Inflammatory macrophage (primary cell): ENCODE data around the gene SPG11.

Source experiments
- DNase-seq, 2 donors: peaks; one replicate each; pipeline ENCODE4 v3.0.0-alpha.2; 2020 to 2022

SPG11 gene

GRCh38 chr15:44682211-44682610, 18.7 kb upstream of the SPG11 start:
- DNase-seq, result peak; percentile 75 to 81

DNA sequence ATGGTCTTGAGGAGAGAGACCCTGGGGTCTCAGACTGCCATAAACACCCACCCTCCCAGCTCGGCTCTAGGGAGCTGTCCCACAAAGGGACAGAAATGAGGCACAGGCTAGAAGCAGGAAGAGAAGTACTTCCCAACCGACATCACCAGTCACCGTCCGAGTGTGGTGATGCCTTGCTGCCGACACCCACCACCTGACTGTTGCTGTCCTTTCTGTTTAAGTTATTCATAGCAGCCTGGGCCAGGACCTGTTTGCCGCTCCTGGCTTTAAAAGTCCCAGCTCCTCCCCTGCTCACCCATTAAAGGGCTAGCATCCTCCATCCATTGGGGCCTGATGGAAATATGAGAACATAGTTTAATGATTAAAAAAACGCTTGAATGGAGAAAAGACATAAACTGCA, 13.2 kb upstream of the SPG11 start:
- peak in 1 of 2 donors; percentile 59 for DNase-seq

- DNase-seq, result no peak
Observed at GRCh38 chr15:44675911-44676310, 12.4 kb upstream of the SPG11 start.

DNA sequence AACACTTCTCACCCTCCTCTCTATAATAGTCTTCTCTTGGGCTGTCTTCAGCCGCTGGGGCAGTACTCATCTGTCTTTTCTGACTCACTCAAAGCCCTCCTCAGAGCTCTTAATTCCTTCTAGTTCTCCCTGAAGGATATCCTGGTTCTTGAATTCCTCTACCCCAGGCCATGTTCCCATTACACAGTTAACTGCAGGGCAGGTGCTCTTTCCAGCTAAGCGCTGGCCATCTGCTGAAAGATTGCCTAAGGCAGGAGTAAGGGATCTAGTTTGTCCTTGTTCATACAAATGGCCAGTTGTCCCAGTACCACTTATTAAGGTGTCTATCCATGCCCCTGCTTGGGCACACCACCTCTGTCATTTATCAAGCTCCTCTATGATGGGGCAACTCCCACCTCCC, 10.2 kb upstream of the SPG11 start:
- DNase-seq, result no peak

DNA sequence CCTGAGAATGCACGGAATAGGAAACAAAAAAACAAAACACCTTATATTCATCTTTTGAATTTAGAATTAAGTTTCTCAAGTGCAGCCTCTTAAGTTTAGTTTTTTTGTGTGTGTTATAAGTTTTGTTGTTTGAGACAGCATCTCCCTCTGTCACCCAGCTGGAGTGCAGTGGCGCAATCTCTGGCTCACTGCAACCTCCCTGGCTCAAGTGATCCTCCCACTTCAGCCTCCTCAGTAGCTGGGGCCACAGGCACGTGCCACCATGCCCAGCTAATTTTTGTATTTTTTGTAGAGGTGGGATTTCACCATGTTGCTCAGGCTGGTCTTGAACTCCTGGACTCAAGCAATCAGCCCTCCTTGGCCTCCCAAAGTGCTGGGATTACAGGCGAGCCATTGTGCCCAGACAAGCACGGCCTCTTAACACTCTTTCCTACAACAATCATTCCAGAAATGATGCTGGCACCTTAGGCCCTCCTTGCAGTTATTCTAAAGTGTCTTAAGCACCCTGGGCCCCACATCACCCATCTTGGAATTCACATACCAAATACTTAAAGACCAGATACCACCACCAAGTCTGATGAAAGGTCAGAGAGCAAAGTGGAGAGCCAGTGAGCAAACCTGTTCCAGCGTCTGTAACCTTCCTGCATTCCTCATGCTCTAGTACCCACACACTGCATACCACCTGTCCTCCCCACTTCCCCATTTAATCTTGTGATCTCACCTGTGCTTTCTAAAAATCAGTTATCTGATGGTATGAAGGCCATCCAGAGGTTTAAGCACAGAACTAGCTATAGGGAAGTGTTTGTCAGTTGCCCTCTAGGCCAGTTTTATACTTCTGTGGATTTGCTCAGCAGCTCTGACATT, 6.9 kb upstream of the SPG11 start:
- peak in 1 of 2 donors; percentile 6 for DNase-seq

DNA sequence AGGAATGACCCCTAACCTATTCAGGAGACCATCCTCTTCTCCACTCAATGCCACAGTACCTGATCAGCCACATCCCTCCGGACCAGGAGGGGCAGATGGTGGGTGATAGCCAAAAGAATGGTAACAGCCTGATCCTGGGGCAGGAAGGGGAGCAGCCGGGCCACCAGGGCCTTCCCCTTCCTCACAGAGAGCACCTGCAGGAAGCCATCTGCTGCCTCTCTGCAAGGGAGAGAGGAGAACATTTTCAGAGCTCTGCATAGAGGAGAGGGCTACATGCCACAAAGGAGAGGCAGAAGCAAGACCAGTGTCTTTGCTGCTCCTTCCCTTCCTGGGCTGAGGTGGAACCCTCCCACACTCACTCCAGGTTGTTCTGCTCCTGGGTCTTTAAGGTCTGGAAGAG, 5.5 kb upstream of the SPG11 start:
- DNase-seq, result no peak

DNA sequence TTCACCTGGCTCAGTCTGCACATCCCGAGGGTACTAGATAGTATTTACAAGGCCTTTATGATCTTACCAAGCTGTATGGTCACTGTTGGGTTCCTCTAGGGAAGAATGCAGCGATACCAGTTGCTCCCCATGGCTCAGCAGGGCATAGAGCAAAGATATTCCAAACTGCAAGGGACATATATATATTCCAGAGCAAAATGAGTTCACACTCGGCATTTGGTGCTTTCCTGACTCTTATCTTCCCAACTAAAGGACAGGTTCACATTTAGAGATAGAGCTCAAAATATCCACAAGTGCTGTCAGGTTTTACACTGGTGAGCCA, 3.5 kb upstream of the SPG11 start:
- no peak for DNase-seq

DNA sequence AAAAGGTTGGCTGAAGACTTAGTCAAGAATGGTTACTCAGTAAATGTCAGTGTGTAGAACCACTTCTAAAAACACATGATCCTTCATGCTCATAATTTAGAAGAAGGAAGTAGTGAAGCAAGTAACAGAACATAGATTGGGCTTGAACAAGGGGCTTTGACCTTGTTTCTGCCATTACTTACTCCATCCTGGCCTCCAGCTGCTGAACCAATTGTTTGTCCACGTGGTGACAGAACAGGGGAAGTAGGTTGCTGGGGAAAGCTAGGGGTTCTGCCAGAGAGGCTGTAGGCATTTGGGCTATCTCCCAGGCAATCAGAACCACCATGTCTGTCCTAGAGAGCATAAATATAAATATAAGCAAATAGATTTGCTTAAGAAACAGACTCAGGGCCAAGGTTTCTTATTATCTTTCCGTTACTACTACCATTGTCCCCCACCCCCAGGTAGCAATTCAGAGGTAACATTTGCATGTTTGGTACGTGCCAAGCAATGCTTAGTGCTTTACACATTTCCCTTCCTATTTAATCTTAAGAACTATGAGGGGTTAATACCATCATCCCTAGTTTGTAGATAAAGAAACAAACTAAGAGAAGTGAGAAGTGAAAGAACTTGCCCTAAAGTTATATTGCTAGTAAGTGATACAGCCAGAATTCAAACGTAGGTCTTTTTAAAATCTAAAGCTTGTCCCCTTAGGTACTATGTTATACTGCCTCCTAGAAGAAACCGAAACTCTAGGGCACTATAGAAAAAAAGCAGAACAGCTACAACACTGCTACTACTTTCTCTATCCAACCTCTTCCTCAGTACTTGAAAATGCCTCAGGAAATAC, 3.0 kb upstream of the SPG11 start:
- DNase-seq, result peak; percentile 29 to 36

- DNase-seq, result peak; percentile 86 to 93
Observed at GRCh38 chr15:44662478-44663409, 718 bp downstream of the SPG11 start.

DNA sequence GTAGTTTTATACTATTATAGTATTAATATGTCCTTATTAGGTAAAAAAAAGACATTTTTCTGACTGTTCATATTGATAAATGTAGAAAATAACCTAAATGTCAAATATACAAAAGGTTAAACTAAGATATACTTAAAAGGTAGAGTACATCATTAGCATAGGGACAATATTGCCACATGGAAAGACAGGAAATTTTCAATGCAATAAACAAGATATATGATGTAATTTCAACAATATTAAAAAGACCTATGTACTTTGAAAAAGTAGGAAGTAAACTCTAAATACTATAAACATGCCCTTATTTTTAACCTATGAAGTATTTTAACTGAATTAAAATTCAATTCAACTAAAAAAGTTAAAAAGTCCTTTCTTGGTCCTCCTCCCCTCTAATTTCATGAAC, 1.9 kb downstream of the SPG11 start:
- DNase-seq, result peak in 1 of 2 donors; percentile 65

GRCh38 chr15:44659056-44659455, 4.4 kb downstream of the SPG11 start:
- peak; percentile 41 to 60 for DNase-seq

DNA sequence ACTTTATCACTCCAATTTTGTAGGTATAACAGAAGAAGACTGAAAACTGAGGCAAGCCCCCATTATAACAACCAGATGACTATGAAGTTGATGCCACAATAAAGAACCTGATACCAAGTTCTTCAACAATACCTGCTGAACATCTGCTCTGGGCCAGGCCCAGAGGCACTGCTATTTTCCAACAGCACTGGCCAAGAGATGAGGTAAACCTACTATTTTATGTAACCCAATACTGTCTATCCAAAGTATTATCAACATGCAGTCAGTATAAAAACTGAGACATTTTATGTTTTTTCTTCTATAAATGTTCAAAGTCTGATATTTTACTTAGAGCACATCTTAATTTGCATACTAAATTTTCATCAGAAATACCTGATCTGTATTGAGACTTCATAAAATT, 6.1 kb downstream of the SPG11 start:
- DNase-seq, result no peak

DNA sequence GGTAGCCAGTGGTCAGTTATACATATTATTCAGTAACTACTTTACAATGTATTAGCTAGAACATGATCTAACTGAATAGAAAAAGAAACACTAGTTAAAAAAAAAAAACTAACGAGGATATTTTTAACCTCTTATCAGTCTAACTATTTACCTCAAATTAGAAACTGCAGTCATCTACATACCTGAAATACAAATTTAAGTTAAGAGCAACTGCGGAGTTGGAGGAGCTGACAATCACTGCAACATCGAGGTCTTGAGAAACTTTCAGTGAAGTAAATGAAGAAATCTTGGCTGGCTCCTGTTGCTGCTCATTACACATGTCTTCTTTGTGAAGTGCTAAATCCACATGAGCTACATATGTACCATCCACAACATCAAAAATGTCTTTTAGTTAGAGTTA, 6.5 kb downstream of the SPG11 start:
- no peak for DNase-seq

GRCh38 chr15:44656298-44656697, 7.2 kb downstream of the SPG11 start:
- DNase-seq, result no peak

DNA sequence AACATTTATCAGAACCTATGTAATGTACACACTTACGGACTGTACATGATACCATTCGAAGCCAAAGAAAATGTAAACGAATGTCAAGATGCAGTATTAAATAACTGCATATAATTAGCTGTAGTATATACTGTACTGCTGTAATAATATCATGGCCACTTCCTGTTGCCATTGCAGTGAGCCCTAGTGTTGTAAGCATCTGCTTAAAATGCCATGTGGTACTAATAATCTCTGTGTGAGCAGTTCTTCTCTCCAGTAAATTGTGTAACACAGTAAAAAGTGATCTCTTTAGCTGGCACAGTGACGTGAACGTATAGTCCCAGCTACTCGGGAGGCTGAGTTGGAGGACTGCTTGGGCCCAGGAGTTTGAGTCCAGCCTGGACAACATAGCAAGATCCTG, 8.6 kb downstream of the SPG11 start:
- peak; percentile 42 to 58 for DNase-seq

- DNase-seq, result no peak
Observed at GRCh38 chr15:44647637-44648036, 15.8 kb downstream of the SPG11 start.

DNA sequence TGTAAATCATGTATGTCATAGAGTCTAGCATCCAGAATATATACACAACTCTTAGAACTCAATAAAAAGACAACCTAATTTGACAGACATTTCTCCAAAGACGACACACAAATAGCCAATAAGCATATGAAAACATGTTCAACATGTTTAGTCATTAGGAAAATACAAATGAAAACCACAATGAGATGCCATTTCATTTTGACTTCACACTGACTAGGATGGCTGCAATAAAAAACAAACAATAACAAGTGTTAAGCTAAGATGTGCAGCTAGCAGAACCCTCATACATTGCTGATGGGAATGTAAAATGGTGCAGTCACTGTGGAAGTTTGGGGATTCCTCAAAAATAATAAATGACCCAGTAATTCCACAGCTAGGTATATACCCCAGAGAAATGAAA, 16.4 kb downstream of the SPG11 start:
- DNase-seq, result no peak

- no peak for DNase-seq
Observed at GRCh38 chr15:44646460-44646859, 17.0 kb downstream of the SPG11 start.

- no peak for DNase-seq
Observed at GRCh38 chr15:44641651-44642050, 21.8 kb downstream of the SPG11 start.

- DNase-seq, result no peak
Observed at GRCh38 chr15:44636976-44637375, 26.5 kb downstream of the SPG11 start.

DNA sequence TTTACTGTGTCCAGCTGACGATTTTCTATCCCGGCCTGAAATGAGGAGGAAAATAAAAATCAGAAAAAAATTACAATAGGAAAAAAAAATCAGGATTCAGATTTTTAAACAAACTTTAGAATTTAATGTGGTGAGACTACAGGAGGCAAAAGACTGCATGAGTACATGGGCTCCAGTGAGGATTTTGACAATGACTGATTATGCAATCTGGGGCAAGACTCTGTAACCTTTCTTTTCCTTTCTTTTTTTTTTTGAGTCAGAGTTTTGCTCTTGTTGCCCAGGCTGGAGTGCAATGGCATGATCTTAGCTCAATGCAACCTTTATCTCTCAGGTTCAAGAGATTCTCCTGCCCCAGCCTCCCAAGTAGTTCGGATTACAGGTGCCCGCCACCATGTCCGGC, 29.9 kb downstream of the SPG11 start:
- DNase-seq, result peak; percentile 12 to 21

DNA sequence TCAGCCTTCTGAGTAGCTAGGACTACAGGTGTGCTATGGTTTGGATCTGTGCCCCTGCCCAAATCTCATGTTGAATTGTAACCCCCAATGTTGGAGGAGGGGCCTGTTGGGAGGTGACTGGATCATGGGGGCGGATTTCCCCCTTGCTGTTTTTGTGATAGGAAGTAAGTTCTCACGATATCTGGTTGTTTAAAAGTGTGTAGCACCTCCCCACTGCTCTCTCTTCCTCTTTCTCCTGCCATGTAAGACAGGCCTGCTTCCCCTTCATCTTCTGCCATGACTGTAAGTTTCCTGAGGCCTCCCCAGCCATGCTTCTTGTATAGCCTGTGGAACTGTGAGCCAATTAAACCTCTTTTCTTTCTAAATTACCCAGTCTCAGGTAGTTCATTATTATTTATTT, 38.2 kb downstream of the SPG11 start:
- DNase-seq, result peak in 1 of 2 donors; percentile 8

DNA sequence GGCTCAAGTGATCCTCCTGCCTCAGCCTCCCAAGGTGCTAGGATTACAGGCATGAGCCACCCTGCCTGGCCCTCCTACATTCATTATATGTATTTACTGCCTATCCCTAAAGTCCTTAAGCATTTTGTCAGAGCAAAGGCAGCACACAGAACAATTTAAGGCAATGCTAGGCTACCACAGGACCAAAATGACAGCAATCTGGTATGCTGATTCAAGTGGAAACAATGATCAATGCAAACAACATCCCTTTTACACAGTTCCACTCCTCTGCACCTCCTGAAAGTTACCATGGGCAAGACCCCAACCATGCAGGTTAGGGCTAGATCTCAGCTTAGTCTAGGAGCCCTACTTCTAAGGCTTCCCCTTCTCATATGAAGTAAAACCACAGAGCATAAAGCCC, 40.3 kb downstream of the SPG11 start:
- no peak for DNase-seq
